GM13976 (cell line): Measurements from ENCODE around the gene NLGN1.

Experiments used
- DNase-seq: peaks from one replicate; pipeline ENCODE4 v3.0.0; 2012; ENCODE audit warnings: low spot score
- CTCF ChIP-seq: IDR thresholded peaks from 2 replicates; pipeline ENCODE4 v1.5.1; 2012; ENCODE audit warnings: borderline replicate concordance, mild to moderate bottlenecking; ENCODE audit not compliant: insufficient read depth; ENCODE audit errors: extremely low read depth, missing control alignments, control extremely low read depth
- in situ Hi-C: fragments of 300-500 bp; cut with MboI; formaldehyde crosslinking; loops from one replicate; pipeline ENCODE4 v1.12.0; 2022; ENCODE audit warnings: low sequenced_read_pairs, mixed read lengths, inconsistent platforms; ENCODE audit not compliant: unreplicated experiment

Gene NLGN1

GRCh38 chr3:173402656-173403055, 5.1 kb downstream of the NLGN1 start:
- TF ChIP-seq CTCF = no peak
- no peak for DNase-seq
- in situ Hi-C loops = no loop called here

GRCh38 chr3:173403376-173403775, 5.8 kb downstream of the NLGN1 start:
- TF ChIP-seq CTCF = no peak
- no peak for DNase-seq
- in situ Hi-C loops = no loop called here

- in situ Hi-C loops = no loop called here
- no peak for DNase-seq
- TF ChIP-seq CTCF = no peak
Measured at GRCh38 chr3:173404156-173404555, 6.6 kb downstream of the NLGN1 start.

GRCh38 chr3:173410436-173410835, 12.9 kb downstream of the NLGN1 start:
- no peak for DNase-seq
- TF ChIP-seq CTCF = no peak
- in situ Hi-C loops = no loop called here

- no peak for TF ChIP-seq CTCF
- DNase-seq = no peak
- in situ Hi-C loops = no loop called here
Measured at GRCh38 chr3:173410849-173411248, 13.3 kb downstream of the NLGN1 start.

- in situ Hi-C loops = no loop called here
- no peak for TF ChIP-seq CTCF
- no peak for DNase-seq
Measured at GRCh38 chr3:173411375-173411973, 13.9 kb downstream of the NLGN1 start.
